Activated CD8-positive, alpha-beta memory T cell treated with anti-CD3 and anti-CD28 coated beads, Interleukin-2, amount 50 U/mL, for 48 hours (primary cell): ENCODE data around the gene CNNM4.

Experiments
- DNase-seq: peaks from one replicate; pipeline ENCODE4 v3.0.0-alpha.2; 2020

The CNNM4 gene

DNA sequence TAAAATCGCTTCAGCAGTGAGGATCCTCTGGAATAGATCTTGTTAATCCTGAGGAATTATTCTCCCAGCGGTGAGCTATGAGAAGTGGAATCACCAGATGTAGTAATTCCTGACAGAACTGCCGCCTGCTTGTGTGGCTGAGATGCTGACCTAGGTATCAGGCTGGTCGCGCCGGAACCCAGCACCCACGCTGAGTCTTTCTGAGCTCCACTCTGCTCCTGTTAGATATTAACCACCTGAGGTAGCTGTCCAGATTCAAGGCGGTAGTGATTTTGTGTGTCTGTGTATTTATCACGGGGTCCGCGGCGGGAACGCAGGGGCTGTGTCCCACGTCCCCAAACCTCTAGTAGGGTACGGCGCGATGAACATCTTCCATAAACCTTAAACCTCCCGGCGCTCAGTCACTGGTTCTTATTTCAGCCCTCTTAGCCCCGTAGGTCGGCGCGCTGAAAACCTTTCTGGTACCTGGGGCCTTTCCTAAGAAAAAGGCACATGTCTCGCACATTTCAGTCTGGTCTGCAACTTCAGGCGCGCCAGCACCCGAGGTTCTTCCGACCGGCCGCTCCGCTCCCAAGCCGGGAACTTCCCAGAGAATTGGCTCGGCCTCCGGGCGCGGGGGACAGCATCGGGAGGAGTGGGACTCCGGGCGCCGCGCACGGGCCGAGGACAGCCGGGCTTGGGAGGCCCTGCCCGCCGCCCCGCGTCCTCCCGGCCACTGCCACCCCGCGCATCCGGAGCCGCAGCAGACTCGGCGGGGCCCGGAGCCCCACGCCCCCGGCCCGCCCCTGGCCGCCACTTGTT is 54.8 kb downstream of the CNNM4 start:
- no peak for DNase-seq

- DNase-seq: peak; percentile 98
Measured at GRCh38 chr2:96816127-96816835, 55.6 kb downstream of the CNNM4 start, which contains the start of gene CNNM3. Gene CNNM3 (plus strand): TSS chr2:96816268. CDS start chr2:96816278, 10 bp downstream.

- no peak for DNase-seq
Measured at GRCh38 chr2:96816836-96817702, 56.4 kb downstream of the CNNM4 start.

DNA sequence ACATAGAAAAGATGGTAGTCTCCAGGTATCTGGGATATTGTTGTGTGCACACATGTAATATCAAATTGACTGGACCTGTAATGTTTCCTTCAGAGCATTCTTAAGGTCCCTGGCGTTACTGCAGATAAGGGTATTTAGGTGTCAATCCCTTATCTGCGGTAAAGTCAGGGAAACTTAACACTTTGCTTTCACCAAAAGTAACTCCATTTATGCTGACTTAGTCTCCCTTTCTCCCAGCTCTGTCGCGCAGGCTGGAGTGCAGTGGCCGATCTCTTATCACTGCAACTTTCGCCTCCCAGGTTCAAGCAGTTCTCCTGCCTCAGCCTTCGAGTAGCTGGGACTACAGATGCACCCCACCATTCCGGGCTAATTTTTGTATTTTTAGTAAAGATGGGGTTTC is 57.2 kb downstream of the CNNM4 start:
- no peak for DNase-seq

DNA sequence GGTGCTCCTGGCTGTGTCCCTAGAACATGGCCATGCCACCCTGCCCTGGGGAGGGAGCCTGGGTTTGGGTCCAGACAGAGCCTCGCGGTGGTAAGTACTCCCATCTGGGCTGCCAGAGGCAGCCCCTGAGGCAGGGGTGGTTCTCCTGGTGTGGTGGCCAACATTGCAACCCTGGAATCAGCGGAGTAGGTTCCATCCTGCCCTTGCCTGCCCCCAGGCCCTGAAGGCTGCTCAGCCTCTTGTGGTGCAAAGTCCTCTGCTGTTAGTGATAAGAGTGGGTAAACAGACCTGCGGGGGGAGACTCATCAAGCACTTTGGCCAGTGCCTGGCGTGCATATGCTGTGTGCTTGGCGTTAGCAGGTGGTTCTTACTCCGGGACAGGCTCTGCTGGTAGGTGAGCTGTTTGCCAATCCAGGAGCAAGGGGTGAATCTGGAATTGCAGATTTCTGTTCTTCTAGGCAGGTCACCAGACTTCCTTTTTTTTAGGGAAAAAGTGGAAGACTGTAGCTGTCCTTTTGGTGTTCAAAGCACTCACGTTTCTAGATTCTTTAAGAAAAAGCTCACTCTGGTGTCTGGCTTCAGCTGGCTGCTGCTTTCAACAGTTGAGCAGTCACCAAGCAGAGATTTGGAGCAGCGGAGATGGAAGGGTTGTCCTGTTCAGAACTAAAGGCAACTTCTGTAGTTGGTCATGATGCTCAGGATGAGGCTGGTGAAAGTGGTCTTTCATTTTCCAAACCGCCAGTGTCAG is 58.6 kb downstream of the CNNM4 start:
- no peak for DNase-seq

- no peak for DNase-seq
Measured at GRCh38 chr2:96819876-96820511, 59.3 kb downstream of the CNNM4 start.

DNA sequence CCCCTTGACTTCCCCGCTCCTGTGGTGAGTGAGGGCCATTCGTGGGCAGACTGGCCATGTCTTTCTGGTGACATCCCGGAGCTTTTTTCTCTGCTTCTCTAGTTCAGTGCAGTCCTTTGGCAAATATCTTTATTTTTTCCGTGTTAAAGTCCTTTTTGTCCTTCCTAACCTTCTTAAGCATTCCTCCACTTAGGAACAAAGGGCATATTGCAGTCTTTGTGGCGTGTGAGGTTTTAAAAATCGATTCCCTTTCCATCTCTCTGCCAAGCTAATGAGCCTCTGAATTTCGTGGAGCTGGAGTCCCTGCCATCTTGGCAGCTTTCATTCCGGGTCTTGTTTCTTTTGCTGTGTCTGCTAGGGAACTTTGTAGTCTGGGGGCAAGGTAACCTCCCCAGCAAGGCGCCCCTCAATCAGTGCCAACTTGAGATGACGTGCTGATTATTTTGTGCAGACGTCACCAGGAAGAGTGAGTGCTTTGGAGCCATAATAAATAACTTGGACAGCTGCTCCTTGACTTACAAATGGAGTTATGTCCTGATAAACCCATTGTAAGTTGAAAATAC is 60.5 kb downstream of the CNNM4 start:
- DNase-seq: no peak

DNA sequence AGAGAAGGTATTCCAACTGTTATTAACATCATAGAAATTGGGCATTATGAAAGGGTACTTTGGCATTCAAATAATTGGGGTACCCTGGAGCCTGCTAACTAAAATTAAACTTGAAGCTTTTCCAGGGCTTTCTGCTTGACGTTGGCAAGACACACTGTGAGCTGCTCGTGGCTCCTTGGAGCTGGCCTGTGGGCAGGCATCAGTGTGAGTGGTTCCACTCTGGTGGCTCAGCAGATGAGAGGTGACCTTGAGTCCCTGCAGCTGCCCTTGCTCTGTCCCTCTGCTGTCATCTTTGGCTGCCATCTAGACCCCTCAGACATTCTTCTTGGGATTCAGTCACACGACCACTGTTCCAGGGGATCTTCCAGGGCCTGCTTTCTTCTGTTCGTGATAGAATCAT is 62.1 kb downstream of the CNNM4 start:
- DNase-seq: no peak

DNA sequence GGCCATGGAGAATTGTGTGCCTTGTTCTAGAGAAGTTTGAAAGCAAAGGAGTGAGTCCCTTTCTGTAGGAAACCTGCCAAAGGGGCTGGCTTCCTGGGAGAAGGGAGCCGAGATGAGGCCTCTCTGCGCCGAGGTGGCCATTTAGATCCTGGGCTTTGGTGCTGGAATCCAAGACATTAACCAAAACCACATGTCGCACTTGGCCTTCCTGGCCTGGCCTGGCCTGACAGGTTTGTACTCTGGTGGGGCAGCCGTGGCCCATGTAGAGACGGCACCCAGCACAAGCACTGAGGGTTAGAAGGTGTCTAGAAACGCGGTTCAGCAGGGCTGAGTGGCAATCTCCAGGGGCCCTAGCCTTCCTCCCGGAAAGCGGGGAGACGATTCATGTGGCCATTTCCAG is 62.5 kb downstream of the CNNM4 start:
- no peak for DNase-seq

GRCh38 chr2:96824079-96824870 is 63.6 kb downstream of the CNNM4 start:
- DNase-seq: no peak

- no peak for DNase-seq
Measured at GRCh38 chr2:96825057-96825456, 64.4 kb downstream of the CNNM4 start.

DNA sequence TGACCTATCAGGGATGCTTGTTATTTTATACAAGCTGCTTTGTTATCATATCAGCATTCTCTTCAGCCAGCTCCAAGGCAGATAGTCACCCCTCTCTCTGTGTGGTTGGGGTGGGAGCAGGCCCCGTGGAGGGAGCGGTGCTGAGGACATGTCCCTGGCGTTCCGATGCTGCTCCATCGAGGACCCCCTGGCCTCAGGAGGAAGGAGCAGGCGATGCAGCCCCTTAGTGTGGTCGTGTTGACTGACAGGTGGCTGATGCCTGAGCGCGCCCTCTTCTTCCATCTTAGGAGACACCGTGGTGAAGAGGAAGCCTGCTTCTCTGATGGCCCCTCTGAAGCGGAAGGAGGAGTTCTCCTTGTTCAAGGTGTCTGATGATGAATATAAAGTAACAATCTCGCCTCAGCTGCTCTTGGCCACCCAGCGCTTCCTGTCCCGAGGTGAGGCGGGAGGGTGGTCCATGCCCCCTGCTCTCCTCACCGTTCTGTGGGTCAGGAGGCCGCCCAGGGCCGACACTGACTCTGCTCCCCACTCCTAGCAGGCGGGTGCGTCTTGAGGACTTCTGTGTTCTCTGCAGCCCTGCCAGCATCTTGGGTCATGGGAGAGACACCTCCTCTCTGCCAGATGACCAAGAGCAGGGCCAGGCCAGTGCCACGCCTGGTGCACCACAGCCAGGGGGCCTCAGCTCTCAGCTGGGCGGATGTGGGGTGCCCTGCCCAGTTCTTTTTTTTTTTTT is 66.0 kb downstream of the CNNM4 start:
- DNase-seq: no peak

- no peak for DNase-seq
Measured at GRCh38 chr2:96828436-96828835, 67.7 kb downstream of the CNNM4 start.

- DNase-seq: no peak
Measured at GRCh38 chr2:96828874-96829273, 68.2 kb downstream of the CNNM4 start.

DNA sequence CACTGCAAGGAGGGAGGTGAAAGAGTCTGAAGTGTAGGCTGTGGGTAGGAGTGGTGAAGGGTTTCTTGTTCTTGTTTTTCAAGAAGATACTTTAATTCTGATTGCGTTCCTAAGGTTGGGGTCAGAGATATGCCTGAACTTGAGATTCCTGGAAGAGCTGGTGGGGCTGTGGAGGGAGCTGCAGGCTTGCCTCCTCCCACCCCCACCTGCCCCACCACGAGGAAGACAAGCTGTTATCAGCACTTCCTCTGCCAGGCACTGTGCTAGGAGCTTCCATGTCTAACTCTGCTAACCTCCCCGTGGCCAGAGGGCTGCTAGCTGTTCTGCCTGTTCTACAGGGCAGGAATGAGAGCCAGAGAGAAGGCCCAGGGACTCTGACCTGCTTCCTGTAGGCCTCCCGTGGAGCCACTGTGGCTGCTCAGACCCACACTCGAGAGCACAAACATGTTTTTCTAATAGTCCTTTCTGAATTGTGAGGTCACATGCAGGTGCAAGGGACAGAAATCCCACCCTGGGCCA is 69.4 kb downstream of the CNNM4 start:
- DNase-seq: no peak

DNA sequence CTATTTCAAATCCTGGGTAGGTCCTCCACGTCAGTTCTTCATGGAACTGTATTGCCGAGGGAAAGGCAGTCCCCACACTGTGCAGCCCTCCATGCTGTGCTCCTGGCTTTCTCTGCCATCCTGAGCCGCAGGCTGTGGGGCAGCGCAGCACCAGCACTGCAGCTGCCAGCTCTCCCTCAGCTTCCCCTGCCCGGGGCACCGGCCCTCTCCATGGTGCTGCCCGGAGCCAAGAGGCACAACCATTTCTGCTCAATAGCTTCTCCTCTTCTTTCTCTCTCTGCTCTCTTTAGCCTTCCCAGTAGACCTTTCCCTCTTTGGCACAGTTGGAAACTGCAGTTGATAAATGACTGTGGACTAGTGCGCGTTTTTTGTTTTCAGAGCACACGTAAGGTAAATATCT is 71.0 kb downstream of the CNNM4 start:
- no peak for DNase-seq

DNA sequence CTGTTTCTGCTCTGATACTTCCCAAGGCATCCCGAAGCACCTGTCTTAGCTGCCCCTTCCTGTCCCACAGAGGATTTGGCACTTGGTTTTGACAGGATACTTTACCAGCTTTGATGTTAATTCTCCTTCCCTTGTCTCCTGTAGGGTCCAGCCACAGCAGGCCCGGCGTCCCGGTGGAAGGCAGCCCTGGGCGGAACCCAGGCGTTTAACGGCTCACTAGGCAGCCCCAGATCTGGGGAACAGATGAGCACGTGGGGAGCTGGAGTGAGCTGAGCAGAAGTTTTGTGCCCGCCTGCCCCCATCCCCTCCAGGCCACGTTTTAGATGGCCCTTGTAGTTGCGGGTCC is 71.7 kb downstream of the CNNM4 start:
- no peak for DNase-seq

- DNase-seq: no peak
Measured at GRCh38 chr2:96832754-96833507, 72.2 kb downstream of the CNNM4 start.

DNA sequence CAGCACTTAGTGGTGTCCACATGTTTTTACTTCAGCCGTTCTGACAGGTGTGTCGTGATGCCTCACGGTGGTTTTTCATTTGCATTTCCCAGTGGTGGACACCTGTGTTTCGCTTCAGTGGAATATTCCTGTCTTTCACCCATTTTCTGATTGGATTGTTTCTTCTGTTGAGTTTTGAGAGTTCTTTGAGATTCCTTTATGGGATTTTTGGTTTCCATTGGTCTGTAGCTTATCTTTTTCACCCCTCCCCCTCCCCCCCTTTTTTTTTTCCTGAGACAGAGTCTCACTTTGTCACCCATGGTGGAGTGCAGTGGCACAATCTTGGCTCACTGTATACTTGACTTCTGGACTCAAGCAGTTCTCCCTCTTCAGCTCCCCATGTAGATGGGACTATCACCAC is 75.1 kb downstream of the CNNM4 start:
- DNase-seq: no peak
